HG03097 (cell line): Measurements from ENCODE around the gene IFTAP.

Source experiments
- ATAC-seq: cut with Tn5 transposase; IDR thresholded peaks from one replicate; pipeline ENCODE4 v1.9.1; 2021; ENCODE audit not compliant: unreplicated experiment, low FRiP score

Gene IFTAP

GRCh38 chr11:36700246-36700645 is 105.9 kb downstream of the IFTAP start:
- no peak for ATAC-seq

- peak; percentile 63 for ATAC-seq
Measured at GRCh38 chr11:36702330-36703054, 108.2 kb downstream of the IFTAP start.

GRCh38 chr11:36703055-36703404 is 108.7 kb downstream of the IFTAP start:
- ATAC-seq = no peak
